T-helper 9 cell (primary cell): ENCODE measurements around the gene PHC2.

Experiments
- DNase-seq: peaks from one replicate; pipeline ENCODE4 v3.0.0-alpha.2; 2020

PHC2 gene

DNA sequence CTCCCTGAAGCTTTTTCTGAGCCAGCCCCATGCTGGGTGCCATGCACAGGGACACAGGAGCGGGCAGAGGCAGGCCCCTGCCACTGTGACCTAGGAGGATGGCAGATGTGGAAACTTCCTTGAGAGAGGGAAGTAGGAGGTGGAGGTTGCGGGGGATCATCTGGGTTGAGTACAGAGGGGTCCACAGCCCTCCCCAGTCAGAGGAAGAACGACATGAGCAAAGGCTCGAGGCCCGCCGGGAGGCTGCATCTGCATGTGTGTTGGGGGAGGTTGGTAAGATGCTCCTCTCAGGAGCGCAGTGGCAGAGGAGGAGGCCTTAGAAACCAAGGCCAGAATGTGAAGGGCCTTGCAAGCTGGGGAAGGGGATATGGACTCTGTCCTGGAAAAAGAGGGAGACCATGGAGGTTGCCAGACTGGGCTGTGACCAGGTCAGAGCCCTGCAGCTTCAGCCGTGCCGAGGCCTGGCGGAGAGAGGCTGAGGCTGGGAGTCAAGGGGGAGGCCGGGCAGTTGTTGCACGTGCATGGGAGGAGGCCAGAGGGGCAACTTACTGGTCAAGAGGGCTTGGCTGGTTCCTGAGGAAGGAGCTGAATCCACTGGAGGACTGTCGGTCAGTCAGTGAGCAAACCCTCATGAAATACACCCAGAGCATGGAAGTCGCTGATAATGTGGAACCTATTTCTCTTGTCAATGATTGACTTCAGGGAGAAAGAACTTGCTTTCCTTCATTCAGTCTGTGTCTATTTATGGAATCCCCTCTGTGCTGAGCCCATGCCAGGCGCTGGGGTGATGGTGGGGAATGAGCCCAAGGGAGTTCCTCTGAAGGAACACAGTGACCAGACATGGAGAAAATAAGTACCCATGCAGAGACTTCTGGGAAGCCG is 141.7 kb downstream of the PHC2 start:
- DNase-seq = no peak

DNA sequence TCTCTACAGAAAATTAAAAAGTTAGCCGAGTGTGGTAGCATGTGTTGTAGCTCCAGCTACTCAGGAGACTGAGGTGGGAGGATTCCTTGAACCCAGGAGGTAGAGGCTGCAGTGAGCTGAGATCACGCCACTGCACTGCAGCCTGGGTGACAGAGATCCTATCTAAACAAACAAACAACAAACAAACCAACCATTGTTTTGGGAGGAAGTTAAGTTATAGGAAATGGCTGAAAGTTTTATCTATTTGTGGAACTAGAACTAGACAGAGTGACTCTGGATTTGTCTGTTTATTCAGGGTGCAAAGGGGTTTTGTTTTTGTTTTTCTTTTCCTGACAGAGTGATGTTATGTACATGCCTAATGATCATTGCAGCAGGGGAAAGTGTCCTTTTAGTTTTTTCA is 143.6 kb downstream of the PHC2 start:
- no peak for DNase-seq

DNA sequence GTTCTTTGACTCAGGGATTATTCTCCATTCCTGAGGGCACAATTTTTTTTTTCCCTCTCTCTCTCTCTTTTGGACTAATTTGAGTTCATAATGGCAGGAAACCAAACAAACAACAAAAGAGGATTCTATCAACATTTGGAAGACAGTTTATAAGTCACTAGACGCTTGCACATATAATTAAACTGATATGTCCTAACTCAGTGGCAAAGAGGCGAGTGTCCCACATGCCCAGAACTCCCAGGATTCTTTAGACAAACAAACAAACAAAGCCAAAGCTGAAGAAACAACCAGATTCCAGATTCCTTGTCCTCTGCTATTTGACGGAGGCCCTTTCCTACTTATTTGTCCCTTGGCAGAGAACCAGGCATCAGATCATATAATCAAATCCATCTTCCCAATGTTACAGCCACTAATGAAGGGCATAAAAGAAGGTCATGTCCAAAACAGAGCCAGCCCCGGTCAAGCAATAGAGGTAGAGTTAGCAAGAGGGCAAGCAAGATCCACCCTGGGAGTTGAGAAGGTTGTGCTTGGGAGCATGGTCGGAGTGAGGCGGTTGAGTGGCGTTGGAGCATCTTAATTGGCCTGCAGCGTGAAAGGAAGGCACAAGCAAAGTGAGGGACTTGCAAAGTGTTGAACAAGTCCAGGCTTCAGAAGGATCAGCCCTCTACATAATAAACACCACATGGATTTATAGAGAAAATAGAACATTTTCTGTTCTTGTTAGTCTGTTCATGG is 144.3 kb downstream of the PHC2 start:
- no peak for DNase-seq

DNA sequence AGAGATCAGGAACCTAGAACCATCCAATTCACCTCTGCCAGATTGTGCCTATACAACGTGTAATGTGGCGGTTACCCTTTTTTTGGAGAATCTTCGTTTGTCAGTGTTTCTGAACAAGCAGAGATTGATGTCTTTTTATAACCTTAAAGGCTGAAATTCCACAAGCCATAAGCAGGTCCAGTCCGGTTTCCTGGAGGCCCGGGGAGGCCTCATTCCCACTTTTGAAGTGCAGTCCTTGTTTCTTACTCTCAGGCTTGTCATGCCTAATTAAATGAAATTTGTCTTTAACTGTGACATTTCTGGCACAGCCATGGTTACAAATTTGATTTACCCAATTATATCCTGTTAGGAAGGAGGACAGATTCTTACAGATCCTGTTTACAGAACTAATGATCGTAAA is 146.8 kb downstream of the PHC2 start:
- no peak for DNase-seq

DNA sequence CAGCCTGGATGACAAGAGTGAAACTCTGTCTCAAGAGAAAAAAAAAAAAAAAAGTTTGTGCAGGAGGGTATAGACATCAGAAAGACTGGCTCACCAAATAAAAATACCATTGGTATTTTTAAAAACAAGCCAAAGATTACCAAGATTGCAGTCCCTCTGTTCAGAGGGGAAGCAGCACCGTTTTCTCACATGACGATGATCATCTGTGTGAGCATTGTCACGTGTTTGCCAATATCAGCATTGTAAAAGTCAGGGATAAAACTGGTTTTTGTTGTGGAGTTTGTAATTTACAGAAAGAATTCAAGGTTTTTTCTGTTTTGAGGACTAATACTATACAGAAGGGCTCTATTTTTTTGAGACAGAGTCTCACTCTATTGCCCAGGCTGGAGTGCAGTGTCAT is 148.1 kb downstream of the PHC2 start:
- no peak for DNase-seq

DNA sequence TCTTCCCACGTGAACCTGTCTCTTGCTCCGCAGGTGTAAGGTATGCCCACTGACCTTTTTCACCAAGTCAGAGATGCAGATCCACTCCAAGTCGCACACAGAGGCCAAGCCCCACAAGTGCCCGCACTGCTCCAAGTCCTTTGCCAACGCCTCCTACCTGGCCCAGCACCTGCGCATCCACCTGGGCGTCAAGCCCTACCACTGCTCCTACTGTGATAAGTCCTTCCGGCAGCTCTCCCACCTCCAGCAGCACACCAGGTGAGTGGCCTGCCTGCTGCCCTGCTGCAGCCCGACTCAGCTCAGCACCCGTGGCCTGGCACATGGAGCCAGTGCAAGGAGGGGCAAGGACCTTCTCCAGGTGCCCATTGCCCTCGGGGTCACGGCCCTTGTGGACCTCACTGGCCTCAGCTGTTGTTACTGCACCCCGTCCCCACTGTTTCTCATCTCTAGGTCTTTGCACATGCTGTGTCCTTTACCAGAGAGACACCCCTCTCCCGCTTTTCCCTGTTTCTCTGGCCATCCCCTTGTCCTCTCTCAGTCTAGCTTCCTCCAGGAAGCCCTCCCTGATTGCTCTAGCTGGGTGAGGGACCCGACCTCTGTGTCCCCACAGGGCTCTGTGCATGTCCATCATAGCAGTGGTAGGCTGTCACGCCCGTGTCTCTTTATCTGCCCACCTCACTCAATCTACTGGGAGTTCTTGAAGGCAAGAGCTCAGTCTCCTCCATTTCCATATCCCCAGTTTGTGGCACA is 149.2 kb downstream of the PHC2 start:
- DNase-seq = no peak

DNA sequence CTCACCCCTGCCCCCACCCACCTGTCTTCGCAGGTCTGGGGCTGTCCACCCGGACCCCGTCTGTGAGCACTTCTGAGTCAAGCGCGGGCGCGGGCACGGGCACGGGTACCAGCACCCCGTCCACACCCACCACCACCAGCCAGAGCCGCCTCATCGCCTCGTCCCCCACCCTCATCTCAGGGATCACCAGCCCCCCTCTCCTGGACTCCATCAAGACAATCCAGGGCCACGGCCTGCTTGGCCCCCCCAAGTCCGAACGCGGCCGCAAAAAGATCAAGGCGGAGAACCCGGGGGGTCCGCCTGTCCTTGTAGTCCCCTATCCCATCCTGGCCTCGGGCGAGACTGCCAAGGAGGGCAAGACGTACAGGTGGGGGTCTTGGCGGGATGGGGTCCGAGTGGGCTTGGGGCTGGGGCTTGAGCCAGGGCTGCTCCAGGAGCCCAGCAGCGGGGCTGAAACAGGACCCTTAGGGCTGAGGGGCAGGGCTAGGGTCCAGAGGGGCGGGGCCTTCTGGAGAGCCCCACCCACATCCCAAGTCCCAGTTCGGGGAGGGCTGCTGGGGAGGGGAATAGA is 150.7 kb downstream of the PHC2 start:
- no peak for DNase-seq

DNA sequence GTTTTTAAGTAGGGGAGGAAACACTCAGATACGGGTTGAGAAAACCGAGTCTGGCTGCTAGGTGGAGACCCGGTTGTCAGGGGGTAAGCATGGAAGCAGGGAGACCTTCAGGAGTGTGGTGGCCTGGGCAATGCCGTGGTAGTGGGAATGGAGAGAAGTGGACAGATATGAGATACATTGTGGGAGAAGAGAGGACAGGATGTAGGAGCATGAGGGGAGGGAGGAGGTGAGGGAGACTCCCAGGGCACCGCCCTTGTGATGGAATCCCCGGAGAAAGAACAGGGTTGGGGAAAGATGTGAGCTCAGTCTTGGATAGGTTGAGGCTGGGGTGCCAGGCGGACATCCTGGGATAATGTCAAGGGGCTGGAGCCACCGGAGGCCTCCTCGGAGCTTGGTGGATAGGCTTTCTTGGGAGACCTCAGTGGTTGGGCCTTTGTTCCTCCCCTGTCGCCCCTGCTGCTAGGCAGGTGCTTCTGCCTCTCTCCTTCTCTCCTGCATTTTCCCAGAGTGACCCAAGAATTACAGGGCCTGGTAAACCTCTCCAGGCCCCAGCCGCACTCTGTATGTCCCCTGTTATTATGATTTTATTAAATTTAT is 153.3 kb downstream of the PHC2 start:
- no peak for DNase-seq

DNA sequence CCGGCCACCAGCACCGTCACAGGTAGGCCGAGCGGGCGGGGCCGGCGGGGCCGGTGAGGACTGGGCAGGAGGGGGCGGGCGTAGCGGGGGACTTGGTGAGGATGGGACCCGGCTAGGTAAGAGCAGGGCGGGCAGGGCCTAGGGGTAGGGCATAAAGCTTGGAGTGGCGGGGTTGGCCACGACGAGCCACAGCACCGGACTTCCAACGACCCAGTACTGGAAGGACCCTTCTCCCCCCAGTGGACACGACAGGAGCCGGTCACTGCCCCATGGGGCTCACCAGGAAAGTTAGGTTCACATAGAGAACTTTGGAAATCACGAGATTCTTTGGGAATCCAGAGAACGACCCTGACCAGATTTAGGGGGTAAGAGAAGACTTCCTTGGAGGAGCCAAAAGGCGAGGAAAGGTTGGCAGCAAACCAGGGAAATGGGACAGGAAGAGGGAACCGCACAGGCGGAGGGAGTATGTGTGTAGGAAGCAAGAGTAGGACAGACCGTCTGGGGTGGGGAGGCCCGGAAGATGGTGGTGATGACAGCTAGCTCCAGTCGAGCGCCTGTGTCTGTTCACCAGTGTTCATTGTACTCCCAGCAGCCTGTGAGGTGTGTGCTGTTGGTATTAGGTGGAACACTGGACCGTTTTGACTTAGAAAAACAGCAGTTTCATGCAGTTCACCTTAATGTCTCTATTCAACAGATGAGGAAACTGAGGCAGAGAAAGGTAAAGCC is 154.2 kb downstream of the PHC2 start:
- no peak for DNase-seq

DNA sequence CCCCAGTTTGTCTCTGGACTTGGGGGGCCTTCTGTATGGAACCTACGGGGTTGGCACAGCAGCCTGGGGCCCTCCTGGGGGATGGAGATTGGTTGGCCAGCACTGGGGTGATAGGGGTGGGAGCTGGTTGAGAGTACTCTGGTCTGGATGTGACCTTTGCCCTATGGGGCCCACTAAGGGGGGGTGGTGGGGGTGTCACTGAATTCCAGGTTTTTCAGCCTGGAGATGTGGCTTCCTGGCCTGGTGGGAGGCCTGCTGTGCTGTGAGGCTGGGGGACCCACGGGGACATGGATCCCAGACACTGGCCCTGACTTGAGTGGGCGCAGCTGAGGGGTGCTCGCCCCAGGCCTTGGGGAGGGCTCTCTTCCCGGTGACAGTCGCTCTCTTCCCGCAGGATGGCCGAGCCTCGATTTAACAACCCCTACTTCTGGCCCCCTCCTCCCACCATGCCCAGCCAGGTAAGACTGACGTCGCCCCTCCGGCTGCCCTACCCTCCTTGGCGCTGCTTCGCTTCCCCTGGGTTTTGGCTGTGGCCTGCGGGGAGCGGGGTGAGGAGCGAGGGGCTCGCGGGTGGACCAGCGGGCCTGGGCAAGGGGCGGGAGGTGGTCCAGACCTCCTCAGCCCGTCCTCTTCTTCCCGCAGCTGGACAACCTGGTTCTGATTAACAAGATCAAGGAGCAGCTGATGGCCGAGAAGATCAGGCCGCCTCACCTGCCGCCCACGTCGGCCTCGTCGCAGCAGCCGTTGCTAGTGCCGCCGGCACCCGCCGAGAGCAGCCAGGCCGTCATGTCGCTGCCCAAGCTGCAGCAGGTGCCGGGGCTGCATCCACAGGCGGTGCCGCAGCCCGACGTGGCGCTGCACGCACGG is 155.0 kb downstream of the PHC2 start:
- no peak for DNase-seq

DNA sequence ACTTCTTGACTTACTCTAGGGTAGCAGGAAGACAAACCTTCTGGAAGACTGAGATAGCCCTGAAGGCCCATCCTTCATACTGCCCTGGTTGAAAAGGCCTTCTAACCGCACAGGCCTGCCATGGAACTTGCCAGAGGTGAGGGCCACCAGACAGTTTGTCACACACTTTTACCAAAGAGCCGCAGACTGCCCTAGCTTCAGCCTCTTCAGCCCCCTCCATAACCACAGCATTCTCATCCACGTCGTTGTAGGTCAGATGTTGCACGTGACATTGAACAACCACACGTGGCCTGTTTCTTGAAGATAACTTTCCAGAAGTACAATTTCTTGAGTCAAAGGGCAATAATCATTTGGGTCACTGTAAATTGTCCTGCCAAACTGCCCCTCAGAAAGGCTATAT is 155.7 kb downstream of the PHC2 start:
- no peak for DNase-seq

DNA sequence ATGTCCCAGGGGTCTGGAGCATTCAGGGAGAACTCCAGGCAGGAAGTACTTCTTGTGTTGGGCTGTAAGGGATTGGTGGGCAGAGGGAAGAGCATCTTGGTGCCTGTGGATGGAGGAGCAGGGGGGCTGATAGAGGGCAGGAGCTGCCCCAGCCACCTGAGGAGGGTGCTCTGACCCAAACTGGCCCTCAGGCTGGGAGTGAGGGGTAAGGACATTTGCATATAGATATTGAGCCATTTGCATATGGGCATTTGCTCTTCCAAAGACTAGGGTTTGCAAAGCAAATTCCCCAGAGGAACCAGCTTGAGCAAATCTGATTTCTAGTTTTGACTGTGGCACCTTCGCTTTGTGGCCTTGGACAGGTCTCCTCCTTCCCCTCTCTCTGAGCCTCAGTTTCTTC is 156.4 kb downstream of the PHC2 start:
- no peak for DNase-seq

DNA sequence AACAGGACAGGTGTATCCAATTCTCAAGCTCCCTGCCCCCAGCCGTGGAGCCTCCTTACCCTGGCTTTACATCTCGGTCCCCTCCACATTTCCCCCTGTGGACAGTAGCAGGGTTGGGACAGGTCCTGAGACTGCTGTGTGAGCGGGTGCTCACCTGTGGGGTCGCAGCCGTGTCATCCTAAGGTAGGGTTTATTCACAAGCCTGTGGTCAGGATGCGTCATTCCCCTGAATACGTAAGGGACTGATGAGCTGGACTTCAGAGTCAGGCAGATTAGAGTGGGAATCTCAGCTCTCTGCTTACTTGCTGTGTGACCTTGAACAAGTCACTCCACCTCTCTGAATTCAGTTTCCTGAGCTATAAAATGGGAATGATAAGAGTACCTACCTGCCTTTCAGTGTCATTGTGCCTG is 156.9 kb downstream of the PHC2 start:
- no peak for DNase-seq
